DMS114 treated with DMSO at 0.1 percent for 48 hours (cell line): Measurements from ENCODE around the gene GRIK4.

Experiments
- DNase-seq: peaks from one replicate; lab custom pipeline; 2025; ENCODE audit not compliant: unreplicated experiment; lab: John Stamatoyannopoulos, UW

The GRIK4 gene

GRCh38 chr11:120900643-120901042 is 389.1 kb downstream of the GRIK4 start:
- DNase-seq: no peak

- DNase-seq: no peak
These were observed 392.1 kb downstream of the GRIK4 start for GRCh38 chr11:120903686-120904085.

GRCh38 chr11:120904116-120904515 is 392.6 kb downstream of the GRIK4 start:
- no peak for DNase-seq

GRCh38 chr11:120906766-120907165 is 395.2 kb downstream of the GRIK4 start:
- DNase-seq: no peak

GRCh38 chr11:120907971-120908370 is 396.4 kb downstream of the GRIK4 start:
- DNase-seq: no peak

- DNase-seq: no peak
These were observed 397.1 kb downstream of the GRIK4 start for GRCh38 chr11:120908461-120909181.

- no peak for DNase-seq
These were observed 398.3 kb downstream of the GRIK4 start for GRCh38 chr11:120909676-120910416.

- no peak for DNase-seq
These were observed 400.4 kb downstream of the GRIK4 start for GRCh38 chr11:120911943-120912342.

- DNase-seq: no peak
These were observed 401.0 kb downstream of the GRIK4 start for GRCh38 chr11:120912504-120912903.

- DNase-seq: no peak
These were observed 401.4 kb downstream of the GRIK4 start for GRCh38 chr11:120912915-120913314.

GRCh38 chr11:120914021-120914420 is 402.5 kb downstream of the GRIK4 start:
- no peak for DNase-seq

GRCh38 chr11:120914601-120915000 is 403.1 kb downstream of the GRIK4 start:
- DNase-seq: no peak

- no peak for DNase-seq
These were observed 406.2 kb downstream of the GRIK4 start for GRCh38 chr11:120917559-120918239.

- no peak for DNase-seq
These were observed 406.7 kb downstream of the GRIK4 start for GRCh38 chr11:120918257-120918656.

GRCh38 chr11:120919045-120919444 is 407.5 kb downstream of the GRIK4 start:
- no peak for DNase-seq

- no peak for DNase-seq
These were observed 408.0 kb downstream of the GRIK4 start for GRCh38 chr11:120919566-120919965.

GRCh38 chr11:120923866-120924508 is 412.4 kb downstream of the GRIK4 start:
- no peak for DNase-seq

- no peak for DNase-seq
These were observed 414.4 kb downstream of the GRIK4 start for GRCh38 chr11:120925944-120926343.

GRCh38 chr11:120928627-120929026 is 417.1 kb downstream of the GRIK4 start:
- DNase-seq: no peak

- no peak for DNase-seq
These were observed 417.5 kb downstream of the GRIK4 start for GRCh38 chr11:120929090-120929489.

- no peak for DNase-seq
These were observed 418.2 kb downstream of the GRIK4 start for GRCh38 chr11:120929664-120930154.
